HTERT RPE-1 (cell line): Measurements from ENCODE around the gene SIGLEC6.

Source experiments
- in situ Hi-C: fragments of 300-500 bp; cut with MboI; formaldehyde crosslinking; loops from 4 replicates; pipeline ENCODE4 v1.14.3; 2020; ENCODE audit warnings: low sequenced_read_pairs

SIGLEC6 gene

DNA sequence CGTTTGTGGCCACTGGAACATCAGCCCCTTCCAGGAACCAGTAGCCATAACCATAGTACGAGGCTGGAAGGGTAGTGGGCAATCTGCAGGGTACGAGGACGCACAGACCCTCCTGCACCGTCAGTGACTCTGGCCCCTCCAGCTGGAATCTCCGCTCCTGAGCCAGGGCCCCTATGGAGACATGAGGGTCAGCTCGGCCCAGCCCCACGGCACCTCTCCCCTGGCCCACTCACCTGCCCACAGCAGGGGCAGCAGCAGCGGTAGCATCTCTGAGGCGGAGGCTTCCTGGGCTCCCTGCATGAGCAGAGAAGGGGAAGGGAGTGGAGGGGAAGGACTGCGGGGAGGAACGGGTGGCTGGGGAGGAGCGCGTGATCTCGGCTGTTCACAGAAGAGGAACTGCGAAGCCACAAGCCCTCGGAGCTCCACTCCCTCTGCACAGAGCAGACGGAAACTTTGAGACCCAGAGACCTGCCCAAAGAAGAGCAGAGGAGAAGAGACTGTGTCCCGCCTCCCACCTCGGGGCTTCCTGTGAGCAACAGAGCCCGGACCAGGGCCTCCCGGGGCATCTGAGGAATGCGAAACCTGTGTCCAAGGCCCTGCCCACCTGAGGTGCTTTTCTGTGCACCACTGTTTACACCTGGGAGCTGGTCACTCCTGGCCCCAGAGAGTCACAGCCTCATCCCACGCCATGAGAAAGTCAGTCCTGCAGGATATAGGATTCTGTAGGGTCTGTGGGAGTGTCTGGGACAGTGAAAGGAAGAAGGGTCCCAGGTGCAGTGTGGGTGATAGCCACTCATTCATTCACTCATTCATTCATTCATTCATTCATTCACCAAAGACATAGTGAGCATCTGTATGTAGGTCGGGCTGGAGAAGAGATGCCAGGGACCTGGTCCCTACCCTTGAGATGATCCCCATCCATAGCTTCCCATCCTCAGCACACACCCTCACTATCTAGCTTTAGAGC lies at the start of gene SIGLEC6:
SIGLEC6 (minus strand) TSS at position 322 of the 967 bp plus-strand sequence; CDS start at position 300, 22 bp downstream.
- in situ Hi-C loops, result no loop called here

DNA sequence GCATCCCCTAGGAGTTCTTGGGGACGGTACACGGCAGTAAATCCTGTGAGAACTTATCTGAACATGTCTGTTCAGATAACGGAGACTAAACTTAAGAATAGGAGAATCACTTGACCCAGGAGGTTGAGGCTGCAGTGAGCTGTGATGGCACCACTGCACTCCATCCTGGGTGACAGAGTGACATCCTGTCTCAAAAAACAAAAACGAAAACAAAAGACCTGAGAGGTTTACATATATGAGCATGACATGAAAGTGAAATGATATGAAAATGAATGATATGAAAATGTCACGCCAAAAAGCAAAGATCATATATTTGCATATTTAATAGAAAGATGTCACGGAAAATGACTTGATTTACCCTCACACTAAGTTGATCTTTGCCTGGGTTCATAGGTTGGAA lies 45.4 kb upstream of the SIGLEC6 start:
- in situ Hi-C loops, result no loop called here

DNA sequence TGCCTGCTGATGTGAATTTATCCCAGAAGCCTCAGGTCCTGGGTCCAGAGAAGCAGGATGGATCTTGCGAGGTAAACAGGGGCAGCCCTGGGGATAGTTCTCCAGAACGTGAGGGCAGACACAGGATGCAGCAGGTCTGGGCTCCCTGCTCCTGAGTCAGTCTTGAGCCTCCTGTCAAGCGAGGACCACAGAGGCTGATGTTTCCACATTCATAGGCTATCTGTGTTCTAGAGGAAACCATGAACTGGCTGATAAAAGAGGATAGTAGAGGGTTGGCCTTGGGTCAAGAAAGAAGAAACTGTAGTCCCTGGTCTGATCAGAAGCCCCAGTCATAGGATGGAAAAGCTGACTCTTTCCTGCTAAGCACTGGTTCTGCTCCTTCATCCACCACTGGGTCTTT lies 41.9 kb upstream of the SIGLEC6 start:
- in situ Hi-C loops, result no loop called here

DNA sequence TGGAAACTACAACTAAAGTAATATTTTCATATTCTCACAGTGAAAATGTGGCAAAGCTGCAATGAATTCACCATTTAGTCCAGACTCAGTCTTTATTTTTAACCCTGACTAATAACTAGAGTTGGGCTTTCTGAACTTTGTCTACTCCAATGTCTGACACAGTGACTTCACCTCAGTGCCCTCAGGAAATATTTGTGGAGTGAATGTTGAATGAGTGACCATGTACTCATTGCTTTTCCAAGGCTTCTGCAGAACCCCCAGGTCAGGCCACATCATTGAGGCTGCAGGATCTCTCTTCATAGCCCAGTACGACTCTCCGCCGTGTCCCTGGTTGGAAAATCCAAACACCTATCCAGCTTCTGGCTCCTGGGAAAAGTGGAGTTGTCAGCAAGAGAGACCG lies 41.4 kb upstream of the SIGLEC6 start:
- in situ Hi-C loops, result no loop called here

DNA sequence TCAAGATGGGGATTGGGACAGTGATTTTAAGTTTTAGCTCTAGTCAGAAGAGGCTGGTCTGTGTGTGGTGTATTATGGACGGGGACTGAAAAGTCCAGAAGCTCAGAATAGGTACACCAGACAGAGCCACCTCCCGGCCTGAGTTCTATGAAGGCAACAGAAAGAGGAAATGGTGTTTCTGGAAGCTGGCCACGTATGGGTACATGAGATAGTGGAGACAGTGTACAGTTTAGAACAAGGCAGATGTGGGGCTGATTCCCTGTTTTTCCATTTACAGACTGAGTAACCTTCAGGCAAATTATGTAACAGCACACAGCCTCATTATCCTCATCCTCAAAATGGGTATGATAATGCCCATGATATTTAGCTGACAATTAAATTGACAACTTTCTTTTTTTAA lies 40.9 kb upstream of the SIGLEC6 start:
- in situ Hi-C loops, result no loop called here

DNA sequence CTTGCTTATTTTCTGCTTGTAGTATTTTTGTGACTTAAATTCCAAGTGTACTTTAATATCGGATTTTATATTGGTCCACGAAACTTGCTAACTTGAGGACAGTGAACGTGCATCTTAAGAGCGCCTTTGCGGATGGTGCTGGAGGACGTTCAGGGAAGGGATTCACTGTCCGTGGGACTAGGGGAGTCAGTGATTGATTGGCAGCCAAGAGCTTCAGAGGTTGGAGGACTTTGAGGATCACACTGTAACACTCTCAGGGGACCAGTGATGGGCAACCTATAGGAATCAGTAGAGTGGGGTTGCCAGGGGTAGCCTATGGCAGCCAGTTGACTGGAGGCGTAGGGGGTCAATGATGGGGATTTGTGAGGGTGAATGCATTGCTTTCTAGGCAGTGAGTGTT lies 40.1 kb upstream of the SIGLEC6 start:
- in situ Hi-C loops, result no loop called here

DNA sequence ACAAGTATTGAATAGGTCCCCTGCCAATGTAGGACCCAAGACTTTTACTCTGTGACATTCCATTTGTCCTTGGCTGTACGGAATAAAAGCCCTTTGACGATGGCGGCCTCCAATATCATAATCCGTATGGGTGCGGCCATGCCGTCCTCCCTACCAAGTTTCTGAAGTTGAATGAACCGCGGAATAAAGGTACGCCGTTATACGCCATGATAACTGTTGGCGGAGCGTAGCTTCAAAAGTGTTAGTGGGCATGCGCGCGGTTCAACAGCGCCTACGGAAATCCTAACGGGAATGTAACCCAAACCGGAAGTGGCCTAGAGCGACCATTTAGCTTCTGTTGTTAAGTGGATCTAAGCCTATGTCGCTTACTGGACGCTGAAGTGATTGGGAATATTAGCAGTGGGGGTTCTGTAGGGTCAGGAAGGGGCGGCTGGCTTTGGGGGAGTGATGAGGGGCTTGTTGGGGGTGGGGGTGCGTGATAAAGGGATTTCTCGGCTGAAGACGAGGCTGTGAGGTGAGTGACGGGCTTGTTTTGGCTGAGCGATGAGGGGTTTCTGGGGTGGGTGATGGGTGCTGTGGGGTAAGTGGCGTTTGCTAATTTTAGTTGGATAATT lies 39.6 kb upstream of the SIGLEC6 start, which contains the start of gene ZNF175:
ZNF175 (plus strand) TSS at position 322 of the 614 bp plus-strand sequence. CDS start 2,047 bp downstream, outside the sequence.
- in situ Hi-C loops, result no loop called here

DNA sequence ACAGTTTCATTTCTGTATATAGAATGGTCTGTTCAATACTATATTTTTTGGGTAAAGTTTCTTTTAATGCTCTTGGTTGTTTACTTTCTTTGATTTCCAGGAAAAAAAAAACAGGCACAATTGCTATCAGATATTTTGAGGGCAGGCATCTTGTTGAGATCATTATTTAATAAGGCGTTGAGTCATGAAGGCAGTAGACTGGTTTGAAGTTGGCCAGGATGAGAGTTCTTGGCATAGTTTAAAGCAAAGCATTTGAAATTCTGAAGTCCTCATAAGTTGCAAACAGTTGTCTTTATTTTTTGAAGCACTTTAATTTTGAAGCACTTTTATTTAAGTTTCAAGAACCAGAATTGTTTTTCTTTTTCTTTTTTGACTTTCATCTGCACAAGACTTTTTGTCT lies 37.0 kb upstream of the SIGLEC6 start:
- in situ Hi-C loops, result no loop called here

DNA sequence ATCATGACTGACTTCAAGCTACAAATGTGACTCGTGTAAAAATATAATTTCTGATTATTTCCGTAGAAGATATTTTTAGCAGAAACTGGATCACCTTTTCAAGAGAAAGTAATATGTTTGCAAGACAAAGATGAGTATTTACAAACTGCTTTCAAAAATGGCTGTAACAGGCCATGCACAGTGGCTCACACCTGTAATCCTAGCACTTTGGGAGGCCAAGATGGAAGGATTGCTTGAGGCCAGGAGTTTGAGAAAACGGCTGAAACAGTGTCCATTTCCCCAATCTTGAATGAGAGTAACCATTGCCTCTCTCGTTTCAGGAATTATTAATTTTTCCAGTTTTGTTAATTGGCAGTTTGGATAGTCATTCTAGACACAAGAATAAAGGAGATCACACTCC lies 36.1 kb upstream of the SIGLEC6 start:
- in situ Hi-C loops, result no loop called here

DNA sequence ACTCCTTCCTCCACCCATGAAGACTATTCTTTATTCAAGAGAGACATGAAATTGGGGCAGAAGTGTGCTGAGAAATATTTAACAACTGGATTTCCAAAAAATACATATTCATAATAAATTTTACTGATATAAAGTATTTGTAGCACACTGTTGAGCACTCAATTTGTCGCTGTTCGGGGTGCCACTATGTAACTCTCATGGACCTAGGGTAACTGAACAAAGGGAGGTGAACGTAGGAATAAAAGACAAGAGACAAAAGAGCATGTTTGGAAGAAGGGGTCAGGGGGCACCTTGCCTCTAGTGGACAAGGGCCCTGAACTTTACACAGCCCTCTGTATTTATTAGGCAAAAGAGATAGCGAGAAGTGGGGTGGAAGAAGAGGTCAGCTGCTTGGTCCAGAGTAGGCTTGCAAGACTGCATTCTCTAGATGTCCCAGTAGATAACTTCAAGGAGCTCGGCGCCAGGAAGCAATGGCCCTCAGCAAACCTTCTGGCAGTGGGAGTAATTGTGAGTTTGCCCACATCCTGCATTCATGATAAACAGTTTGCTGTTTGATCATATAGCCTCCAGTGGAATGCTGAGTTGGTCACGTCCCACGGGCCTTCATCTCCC lies 35.1 kb upstream of the SIGLEC6 start:
- in situ Hi-C loops, result no loop called here

DNA sequence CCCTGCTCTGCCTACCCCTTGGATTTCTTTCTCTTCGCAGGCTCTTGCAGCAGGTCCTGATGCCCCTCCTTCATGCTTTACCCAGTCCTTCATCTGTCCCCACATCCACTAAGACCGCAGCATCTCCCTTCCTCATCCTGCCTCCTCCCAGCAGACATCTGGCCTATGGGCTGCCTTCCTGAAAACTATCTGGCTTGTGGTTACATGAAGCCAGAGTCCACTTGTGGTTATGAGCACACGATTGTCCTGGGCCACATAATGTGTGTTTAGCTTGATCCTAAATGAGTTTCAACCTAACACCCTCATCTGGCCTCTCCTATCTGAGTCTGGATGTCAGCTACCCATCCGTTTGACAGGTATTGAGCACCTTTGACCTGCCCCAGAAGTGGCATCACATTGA lies 34.1 kb upstream of the SIGLEC6 start:
- in situ Hi-C loops, result no loop called here

DNA sequence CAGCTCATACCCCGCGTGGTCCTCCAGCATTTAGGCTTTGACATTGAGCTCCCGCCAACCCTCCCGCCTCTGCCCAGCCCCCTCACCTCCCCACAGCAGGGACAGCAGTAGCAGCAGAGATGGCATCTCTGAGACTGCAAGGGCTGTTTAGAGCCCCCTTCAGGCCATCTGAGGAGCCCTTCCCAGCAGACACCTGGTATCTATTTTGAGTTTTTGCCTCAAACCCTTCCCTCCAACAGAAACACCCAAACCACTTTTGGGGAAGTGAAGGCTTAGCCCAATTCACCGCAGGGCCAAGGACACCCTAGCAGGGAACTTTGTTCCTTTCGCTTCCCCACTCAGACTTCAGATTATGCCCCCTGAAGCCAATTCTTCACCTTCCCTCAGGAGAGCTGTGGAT lies 33.3 kb upstream of the SIGLEC6 start:
- in situ Hi-C loops, result no loop called here

DNA sequence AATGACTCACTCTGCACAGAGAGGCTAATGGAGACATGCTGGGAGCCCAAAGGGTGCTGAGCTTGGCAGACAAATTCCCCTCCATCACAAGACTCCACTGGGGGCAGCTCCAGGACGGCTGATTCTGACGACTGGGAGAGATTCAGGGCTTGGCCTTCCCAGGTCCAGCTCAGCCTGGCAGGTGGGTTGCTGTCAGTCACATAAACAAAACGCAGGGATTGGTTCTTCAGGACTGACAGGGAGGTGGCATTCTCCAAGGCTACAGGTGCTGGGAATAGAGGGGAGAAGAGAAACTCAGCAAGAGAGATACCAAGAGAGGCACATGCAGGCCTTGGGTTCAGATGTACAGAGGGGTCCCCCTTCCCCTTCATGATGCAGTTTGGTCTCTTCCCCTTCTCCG lies 28.9 kb upstream of the SIGLEC6 start:
- in situ Hi-C loops, result no loop called here

DNA sequence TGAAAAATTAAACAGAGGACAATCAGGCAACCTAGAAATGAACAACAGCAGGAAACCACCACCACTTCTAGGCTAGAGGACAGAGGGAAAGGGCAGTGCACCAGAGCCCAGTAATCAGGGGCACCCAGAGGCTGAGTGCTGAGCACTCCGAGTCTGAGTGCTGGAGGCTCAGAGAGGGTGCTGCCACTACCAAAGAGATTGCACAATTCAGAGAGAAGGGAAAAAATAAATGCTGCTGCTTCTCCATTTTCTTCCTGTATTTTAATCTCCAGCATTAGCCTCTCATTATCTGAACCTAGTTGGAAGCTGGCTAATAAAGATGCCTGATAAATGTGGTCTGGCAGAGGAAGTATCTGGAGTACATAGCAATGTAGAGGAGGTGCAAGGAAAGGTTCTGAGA lies 27.8 kb upstream of the SIGLEC6 start:
- in situ Hi-C loops, result no loop called here

DNA sequence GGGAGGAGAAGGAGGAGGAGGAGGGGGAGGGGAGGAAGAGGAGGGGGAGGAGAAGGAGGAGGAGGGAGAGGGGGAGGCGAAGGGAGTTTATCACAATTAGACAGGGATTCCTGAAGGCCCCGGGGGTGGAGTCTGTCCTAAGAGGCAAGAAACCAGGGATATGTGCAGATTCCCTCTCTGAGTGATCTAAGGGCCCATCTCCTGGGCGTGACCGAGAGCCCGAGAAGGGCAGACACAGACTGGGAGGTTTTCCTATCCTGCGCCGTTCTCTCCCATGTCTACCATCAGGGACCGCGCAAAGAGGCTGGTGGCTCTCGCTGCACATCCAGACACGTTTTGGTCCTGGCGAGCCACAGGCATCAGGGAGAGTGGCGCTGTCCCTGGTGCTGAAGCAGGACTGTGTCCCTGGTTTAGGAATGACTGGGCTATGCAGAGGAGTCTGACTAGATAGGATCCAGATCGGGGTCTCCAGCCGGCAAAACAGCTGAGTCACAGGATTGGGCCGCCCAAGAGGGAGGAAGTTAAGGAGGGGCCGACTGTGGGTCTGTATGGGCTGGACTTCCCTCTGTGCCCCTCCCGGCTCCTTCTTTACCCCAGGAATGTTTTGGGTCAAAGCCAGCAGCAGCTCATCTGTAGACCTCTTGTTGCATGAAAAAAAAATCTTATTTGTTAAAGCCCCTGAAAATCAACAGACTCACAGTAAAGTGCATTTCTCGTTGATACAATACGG lies 21.7 kb upstream of the SIGLEC6 start:
- in situ Hi-C loops, result no loop called here

DNA sequence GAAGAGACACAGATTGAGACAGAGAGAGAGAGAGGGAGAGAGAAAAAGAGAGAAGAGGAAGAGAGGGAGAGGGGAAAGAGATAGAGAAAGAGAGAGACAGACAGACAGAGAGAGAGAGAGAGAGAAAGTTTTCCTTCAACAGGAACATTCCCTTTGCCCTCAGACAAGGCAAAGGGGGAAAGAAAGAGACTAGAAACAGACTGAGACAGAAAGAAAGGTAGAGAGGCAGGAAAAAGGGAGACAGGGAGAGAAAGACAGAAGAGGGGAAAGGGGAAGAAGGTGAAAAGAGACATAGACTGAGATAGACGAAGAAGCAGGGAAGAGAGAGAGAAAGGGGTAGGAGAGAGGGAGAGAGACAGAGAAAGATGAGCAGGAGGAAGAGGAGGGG lies 21.1 kb upstream of the SIGLEC6 start:
- in situ Hi-C loops, result no loop called here

DNA sequence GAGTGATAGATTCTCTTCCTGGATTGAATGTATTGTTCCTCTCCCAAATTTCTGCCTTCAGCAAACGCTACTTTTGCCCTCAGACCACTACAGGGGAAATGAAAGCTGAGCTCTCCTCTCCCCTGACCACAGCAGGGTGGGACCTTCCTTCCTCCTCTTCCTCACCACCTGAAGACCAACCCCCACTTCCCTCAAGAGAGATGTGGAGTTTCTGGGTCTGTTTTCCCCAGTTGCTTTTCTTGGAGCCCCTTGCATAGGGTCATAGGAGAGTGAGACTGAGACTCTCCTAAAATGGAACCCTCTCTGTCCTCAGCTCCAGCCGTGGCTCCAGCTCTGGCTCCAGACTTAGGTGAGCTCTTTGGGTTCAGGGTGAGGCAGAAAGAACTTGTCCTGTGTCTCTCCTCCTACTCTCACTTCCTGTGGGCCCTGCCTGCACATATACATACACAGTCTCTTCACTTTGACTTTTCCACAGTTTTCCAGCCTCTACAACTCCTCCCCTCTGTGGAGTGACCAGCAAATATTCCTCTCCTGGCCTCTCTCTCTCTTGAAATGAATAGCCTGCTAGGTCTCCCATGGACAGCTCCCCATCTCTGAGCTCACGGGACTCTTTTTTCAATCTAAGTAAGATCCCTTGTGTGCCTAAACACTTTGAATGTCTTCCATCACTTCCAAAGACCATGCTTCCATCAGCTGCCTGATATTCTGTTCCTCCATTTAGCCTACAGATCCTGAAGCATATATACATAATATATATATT lies 20.4 kb upstream of the SIGLEC6 start:
- in situ Hi-C loops, result no loop called here

DNA sequence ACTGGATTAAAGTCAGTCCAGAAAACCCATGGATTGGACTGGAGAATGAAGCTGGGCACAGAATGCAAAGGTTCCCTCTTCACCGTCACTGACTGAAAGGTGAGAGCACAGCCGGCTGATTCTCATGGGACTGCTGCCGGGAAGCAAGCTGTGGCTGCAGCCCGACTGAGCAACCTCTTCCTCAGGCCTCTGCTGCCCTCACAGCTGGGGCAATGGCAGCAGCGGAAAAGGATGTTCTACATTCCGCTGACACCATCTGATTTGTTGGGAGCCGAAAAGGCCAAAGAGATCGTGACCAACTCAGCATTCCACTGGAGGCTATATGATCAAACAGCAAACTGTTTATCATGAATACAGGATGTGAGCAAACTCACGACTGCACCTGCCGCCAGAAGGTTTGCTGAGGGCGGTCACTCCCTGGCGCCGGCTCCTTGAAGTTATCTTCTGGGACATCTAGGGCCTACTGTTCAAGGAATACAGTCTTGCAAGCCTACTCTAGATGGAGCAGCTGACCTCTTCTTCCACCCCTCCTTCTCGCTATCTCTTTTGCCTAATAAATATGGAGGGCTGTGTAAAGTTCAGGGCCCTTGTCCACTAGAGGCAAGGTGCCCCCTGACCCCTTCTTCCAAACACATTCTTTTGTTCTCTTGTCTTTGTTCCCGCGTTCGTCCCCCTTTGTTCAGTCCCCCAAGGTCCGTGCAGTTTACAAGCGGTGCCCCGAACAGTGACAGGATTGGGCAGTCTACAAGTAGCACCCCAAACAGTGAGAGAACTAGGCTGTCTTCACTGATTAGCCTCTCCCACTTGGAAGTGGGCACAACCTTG lies 19.6 kb upstream of the SIGLEC6 start:
- in situ Hi-C loops, result no loop called here

DNA sequence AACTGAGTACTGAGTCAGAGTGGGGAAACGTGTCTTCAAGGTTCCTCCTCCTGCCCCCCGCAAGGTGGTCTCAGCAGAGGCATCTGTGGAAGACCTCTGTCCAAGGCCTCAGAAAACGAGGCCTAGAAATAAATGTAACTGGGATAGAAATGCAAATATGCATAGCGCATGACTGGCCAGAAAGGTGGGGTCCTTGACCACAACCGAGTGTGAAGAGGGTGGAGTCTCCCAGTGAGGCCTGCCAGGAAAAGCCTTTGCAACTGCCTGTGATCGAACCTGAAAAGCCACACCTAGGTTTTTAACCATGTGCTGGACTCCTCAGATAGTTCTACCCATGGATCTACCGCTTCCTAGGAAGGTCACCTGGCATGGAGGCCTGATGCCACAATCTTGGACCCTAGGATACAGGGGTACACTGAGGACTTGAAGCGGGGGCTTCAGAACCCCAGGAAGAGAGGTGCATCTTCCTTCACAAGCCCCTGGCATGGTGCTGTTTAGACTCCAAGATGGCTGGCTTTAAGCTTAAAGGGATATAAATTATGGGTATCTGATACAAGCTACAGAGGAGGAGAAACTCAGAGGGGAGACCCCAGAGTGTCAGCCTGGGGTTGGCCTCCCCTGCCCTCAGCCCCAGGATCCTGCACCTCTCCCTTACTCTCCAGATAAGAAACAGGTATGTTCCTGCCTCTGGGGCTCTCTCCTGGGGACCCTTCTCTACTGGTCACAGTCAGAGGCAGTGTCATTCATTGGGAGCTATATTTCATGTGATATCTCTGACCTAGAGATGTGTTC lies 18.3 kb upstream of the SIGLEC6 start:
- in situ Hi-C loops, result no loop called here
